ENCODE measurements around the gene FEN1. TPM values are rescaled to one million over a fixed set of nuclear protein-coding genes. Genes with fewer than 3 reads are reported as not detected.

The FEN1 gene
- total RNA-seq, 1 experiment from 2014 or later = 21.5 TPM

DNA sequence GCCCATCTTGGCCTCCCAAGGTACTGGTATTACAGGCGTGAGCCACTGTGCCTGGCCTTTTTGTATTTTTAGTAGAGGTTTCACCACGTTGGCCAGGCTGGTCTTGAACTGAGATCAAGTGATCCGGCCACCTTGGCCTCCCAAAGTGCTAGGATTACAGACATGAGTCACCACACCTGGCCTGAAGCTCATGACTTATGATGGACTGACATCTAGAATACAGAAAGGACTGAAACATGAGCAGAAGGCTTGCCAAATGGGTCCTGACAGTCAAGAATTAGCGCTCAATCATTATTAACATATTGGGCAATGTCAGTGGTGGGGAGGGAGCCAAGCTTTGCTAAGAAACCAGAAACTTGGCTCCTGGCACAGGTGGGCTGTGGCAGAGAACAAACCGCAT lies 19.1 kb downstream of the FEN1 start:
- CTCF ChIA-PET = interaction anchor here (0.6 to 2.3 kb wide), 5 partner anchors 15 to 297 kb away, joined by 3 to 20 read pairs (median 4); no protein-coding TSS in a partner anchor
- TF ChIP-seq, protein P1, sequence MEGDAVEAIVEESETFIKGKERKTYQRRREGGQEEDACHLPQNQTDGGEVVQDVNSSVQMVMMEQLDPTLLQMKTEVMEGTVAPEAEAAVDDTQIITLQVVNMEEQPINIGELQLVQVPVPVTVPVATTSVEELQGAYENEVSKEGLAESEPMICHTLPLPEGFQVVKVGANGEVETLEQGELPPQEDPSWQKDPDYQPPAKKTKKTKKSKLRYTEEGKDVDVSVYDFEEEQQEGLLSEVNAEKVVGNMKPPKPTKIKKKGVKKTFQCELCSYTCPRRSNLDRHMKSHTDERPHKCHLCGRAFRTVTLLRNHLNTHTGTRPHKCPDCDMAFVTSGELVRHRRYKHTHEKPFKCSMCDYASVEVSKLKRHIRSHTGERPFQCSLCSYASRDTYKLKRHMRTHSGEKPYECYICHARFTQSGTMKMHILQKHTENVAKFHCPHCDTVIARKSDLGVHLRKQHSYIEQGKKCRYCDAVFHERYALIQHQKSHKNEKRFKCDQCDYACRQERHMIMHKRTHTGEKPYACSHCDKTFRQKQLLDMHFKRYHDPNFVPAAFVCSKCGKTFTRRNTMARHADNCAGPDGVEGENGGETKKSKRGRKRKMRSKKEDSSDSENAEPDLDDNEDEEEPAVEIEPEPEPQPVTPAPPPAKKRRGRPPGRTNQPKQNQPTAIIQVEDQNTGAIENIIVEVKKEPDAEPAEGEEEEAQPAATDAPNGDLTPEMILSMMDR (IDR thresholded peaks at IDR 0.05; ENCODE audit: unreplicated experiment) = no peak
- Mint-ChIP-seq H3K27me3 (ENCODE audit: insufficient read depth, unreplicated experiment) (no peaks in the 10 kb centered on the region), H3K4me3 (ENCODE audit: unreplicated experiment) (no peak overlapping the region), H3K36me3 (ENCODE audit: insufficient read depth, unreplicated experiment) (peaks cover 48% of the 10 kb centered on the region), H3K9me3 (ENCODE audit: unreplicated experiment) (no peaks in the 10 kb centered on the region), H3K27ac (ENCODE audit: low read depth, unreplicated experiment) (no peak overlapping the region), H3K4me1 (ENCODE audit: insufficient read depth, unreplicated experiment) (peaks cover 18% of the 10 kb centered on the region)
- BruUV-seq (replicated peaks) = no TSS peak
- intact Hi-C loops (cut with micrococcal nuclease) = no loop called here
- DNase-seq (ENCODE audit: unreplicated experiment) = peak; percentile 80
- POLR2A ChIA-PET = interaction anchor here (0.6 to 2.0 kb wide), 3 partner anchors 14 to 232 kb away, joined by 3 to 8 read pairs (median 4); no protein-coding TSS in a partner anchor

DNA sequence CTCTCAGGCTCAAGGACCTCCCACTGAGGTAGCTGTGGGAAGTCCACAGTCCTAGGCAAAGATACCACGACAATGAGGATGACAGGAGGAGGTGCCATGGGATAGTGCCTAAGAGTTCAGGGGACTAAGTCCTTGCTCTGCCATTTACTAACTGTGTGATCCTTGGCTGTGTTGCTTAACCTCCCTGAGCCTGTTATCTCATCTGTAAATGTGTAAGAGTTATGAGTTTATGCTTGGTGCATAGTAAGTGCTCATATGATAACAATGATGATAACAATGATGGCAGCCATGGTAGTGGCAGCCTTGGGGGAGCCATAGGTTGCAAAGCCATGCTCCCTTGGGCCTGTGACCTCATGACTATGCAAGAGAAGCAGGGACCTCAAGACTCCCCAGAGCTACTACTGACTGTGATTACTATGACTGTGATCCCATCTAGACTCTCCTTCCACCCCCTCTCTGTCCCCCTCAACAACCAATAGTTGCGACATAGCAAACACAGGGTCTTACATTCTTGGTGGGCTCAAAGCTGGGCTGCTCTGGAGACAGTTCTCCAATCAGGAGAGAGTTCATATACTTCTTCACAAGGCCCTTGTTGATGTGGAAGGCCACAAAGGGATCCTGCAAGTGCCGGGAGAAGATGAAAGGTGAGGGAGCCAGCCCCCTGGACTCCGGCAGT lies 20.2 kb downstream of the FEN1 start:
- BruUV-seq (replicated peaks) = no TSS peak
- no peaks in the 10 kb centered on the region for H3K9me3 Mint-ChIP-seq (ENCODE audit: unreplicated experiment)
- H3K36me3 Mint-ChIP-seq (ENCODE audit: insufficient read depth, unreplicated experiment) = peaks cover 37% of the 10 kb centered on the region
- H3K4me1 Mint-ChIP-seq (ENCODE audit: insufficient read depth, unreplicated experiment) = peaks cover 18% of the 10 kb centered on the region
- CTCF ChIA-PET = interaction anchor here (0.9 to 2.3 kb wide), 6 partner anchors 16 to 296 kb away, joined by 3 to 20 read pairs (median 4); no protein-coding TSS in a partner anchor
- H3K27me3 Mint-ChIP-seq (ENCODE audit: insufficient read depth, unreplicated experiment) = no peaks in the 10 kb centered on the region
- POLR2A ChIA-PET = interaction anchor here (2.0 kb wide), 1 partner anchor 15 kb away, joined by 8 read pairs; no protein-coding TSS in a partner anchor
- no peak overlapping the region for H3K4me3 Mint-ChIP-seq (ENCODE audit: unreplicated experiment)
- TF ChIP-seq, protein P1 (IDR thresholded peaks at IDR 0.05; ENCODE audit: unreplicated experiment) = no peak
- no peak overlapping the region for H3K27ac Mint-ChIP-seq (ENCODE audit: low read depth, unreplicated experiment)
- intact Hi-C loops (cut with micrococcal nuclease) = no loop called here
- DNase-seq (ENCODE audit: unreplicated experiment) = no peak

DNA sequence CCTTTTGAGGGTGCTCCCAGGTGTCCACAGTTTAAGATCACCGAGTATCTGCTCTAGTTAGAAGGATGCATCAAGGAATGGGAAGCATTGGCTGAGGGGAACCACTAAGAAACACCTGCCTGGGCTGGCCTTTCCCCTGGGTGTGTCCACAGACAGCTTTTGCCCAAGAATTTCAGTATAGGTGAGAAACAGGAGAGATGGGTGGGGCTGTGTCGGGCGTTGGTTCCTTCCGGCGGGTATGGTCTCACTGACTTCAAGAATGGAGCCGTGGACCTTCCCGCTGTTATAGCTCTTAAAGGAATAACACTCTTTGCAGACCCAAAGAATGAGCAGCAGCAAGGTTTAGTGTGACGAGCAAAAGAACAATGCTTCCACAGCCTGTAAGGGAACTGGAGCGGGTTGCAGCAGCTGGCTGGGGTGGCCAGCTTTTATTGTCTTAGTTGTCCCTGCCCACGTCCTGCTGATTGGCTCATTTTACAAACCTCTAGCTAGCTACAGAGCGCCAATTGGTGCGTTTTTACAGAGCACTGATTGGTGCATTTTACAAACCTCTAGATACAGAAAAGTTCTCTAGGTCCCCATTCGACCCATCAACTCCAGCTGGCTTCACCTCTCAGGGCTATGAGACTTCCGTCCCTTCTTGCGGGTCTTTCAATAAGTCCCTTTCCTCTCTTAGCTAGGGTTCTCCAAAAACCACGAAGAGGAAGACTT lies 21.7 kb downstream of the FEN1 start:
- ChIA-PET CTCF (interaction anchor here (0.7 to 2.8 kb wide), 12 partner anchors 13 to 385 kb away, joined by 3 to 13 read pairs (median 4); partner anchors contain the start of gene FADS2), POLR2A (interaction anchor here (0.6 to 5.0 kb wide), 10 partner anchors 9 to 318 kb away, joined by 3 to 26 read pairs (median 6); partner anchors contain the start of genes FADS2, FEN1 and TMEM258)
- H3K4me1 Mint-ChIP-seq (ENCODE audit: insufficient read depth, unreplicated experiment) = peaks cover 18% of the 10 kb centered on the region
- peak overlapping the region; percentile 93 for H3K4me3 Mint-ChIP-seq (ENCODE audit: unreplicated experiment)
- H3K27me3 Mint-ChIP-seq (ENCODE audit: insufficient read depth, unreplicated experiment) = no peaks in the 10 kb centered on the region
- H3K27ac Mint-ChIP-seq (ENCODE audit: low read depth, unreplicated experiment) = peak overlapping the region; percentile 93
- DNase-seq (ENCODE audit: unreplicated experiment) = peak; percentile 16
- TF ChIP-seq, protein P1 (IDR thresholded peaks at IDR 0.05; ENCODE audit: unreplicated experiment) = no peak
- TSS peak; percentile 21 for BruUV-seq (replicated peaks)
- no peaks in the 10 kb centered on the region for H3K9me3 Mint-ChIP-seq (ENCODE audit: unreplicated experiment)
- H3K36me3 Mint-ChIP-seq (ENCODE audit: insufficient read depth, unreplicated experiment) = peaks cover 27% of the 10 kb centered on the region
- intact Hi-C loops (cut with micrococcal nuclease) = no loop called here

Measured in MCF 10A (cell line).